IMR-90 (cell line): Measurements from ENCODE around the gene ZSCAN32. TPM values are rescaled to one million over a fixed set of nuclear protein-coding genes. Genes with fewer than 3 reads are reported as not detected.

Source experiments
- ATAC-seq: fragments of 200-7000 bp; cut with Tn5 transposase; 2 replicates; pipeline ENCODE4 v1.9.1; 2020; ENCODE audit warnings: low read depth, mild to moderate bottlenecking, moderate library complexity
- BruUV-seq: library from RNA; stranded (reverse); fragments of 400-500 nt; replicated peaks from 2 replicates; lab custom pipeline; 2021; lab: Mats Ljungman, UMichigan
- CTCF ChIA-PET: fragments of 300-600 bp; formaldehyde crosslinking; extraction: SDS; loops from one replicate; lab custom pipeline; 2021; ENCODE audit warnings: antibody characterized with exemption; lab: Yijun Ruan, JAX
- POLR2A ChIA-PET: fragments of 300-600 bp; sonication (Branson Sonifier 250); formaldehyde crosslinking; loops from one replicate; lab custom pipeline; 2022; ENCODE audit warnings: antibody characterized with exemption; ENCODE audit not compliant: unreplicated experiment; lab: Charles Lee
- DNase-seq: peaks from one replicate; pipeline ENCODE4 v3.0.0; 2013
- H2AFZ ChIP-seq: replicated peaks from 2 replicates; pipeline ENCODE3; 2013; ENCODE audit warnings: low read length, mild to moderate bottlenecking; ENCODE audit not compliant: poor library complexity
- H2AK5ac ChIP-seq: 2 replicates; pipeline ENCODE4 v1.6.1; 2013; ENCODE audit warnings: low read depth, low read length, inconsistent platforms
- H2AK9ac ChIP-seq: replicated peaks from 2 replicates; pipeline ENCODE3; 2013; ENCODE audit warnings: mild to moderate bottlenecking, low read depth, low read length, moderate library complexity; ENCODE audit not compliant: poor library complexity
- H2BK120ac ChIP-seq: 2 replicates; pipeline ENCODE4 v1.6.1; 2013; ENCODE audit warnings: low read depth, low read length, inconsistent platforms
- H2BK15ac ChIP-seq: 3 replicates; pipeline ENCODE4 v1.6.1; 2013; ENCODE audit warnings: low read depth, low read length, inconsistent platforms
- H2BK20ac ChIP-seq: 2 replicates; pipeline ENCODE4 v1.6.1; 2013; ENCODE audit warnings: low read depth, mild to moderate bottlenecking, inconsistent platforms, low read length, moderate library complexity
- H2BK5ac ChIP-seq: 2 replicates; pipeline ENCODE4 v1.6.1; 2013; ENCODE audit warnings: mild to moderate bottlenecking, low read depth, low read length, inconsistent platforms; ENCODE audit not compliant: poor library complexity, severe bottlenecking
- H3K14ac ChIP-seq: replicated peaks from 2 replicates; pipeline ENCODE4 v1.6.1; 2013; ENCODE audit warnings: low read depth, low read length, inconsistent platforms
- H3K18ac ChIP-seq: 2 replicates; pipeline ENCODE4 v1.6.1; 2013; ENCODE audit warnings: low read depth, low read length, control low read depth
- H3K23ac ChIP-seq: 2 replicates; pipeline ENCODE4 v1.6.1; 2013; ENCODE audit warnings: low read depth, low read length, inconsistent platforms
- H3K27ac ChIP-seq: 2 replicates; pipeline ENCODE4 v1.5.1; 2013; ENCODE audit warnings: mild to moderate bottlenecking, control low read depth, low read length; ENCODE audit not compliant: insufficient read depth
- H3K27me3 ChIP-seq: 2 replicates; pipeline ENCODE4 v1.6.1; 2013; ENCODE audit warnings: low read length; ENCODE audit not compliant: control insufficient read depth, insufficient read depth
- H3K36me3 ChIP-seq: 2 replicates; pipeline ENCODE4 v1.6.1; 2013; ENCODE audit warnings: low read length, mixed read lengths; ENCODE audit not compliant: control insufficient read depth, insufficient read depth
- H3K4ac ChIP-seq: 2 replicates; pipeline ENCODE4 v1.6.1; 2013; ENCODE audit warnings: low read depth, low read length, inconsistent platforms
- H3K4me1 ChIP-seq: 2 replicates; pipeline ENCODE4 v1.6.1; 2013; ENCODE audit warnings: low read length, mixed read lengths; ENCODE audit not compliant: control insufficient read depth, insufficient read depth
- H3K4me2 ChIP-seq: 2 replicates; pipeline ENCODE4 v1.6.1; 2013; ENCODE audit warnings: low read depth, mild to moderate bottlenecking, control low read depth, low read length, moderate library complexity
- H3K4me3 ChIP-seq: 2 replicates; pipeline ENCODE4 v1.5.1; 2013; ENCODE audit warnings: low read depth, mild to moderate bottlenecking, control low read depth, low read length, moderate library complexity; ENCODE audit not compliant: insufficient read depth
- H3K56ac ChIP-seq: 2 replicates; pipeline ENCODE4 v1.6.1; 2013; ENCODE audit warnings: low read length, inconsistent platforms; ENCODE audit not compliant: insufficient read depth; ENCODE audit errors: extremely low read depth
- H3K79me1 ChIP-seq, 2 experiments: 2 replicates each; pipeline ENCODE4 v1.6.1; 2013; ENCODE audit warnings: low read length in 2 of 2, inconsistent platforms in 1 of 2, low read depth in 1 of 2
- H3K9ac ChIP-seq: 2 replicates; pipeline ENCODE4 v1.6.1; 2013; ENCODE audit warnings: low read depth, low read length, control low read depth
- H3K9me1 ChIP-seq: 2 replicates; pipeline ENCODE4 v1.6.1; 2013; ENCODE audit warnings: low read length, inconsistent platforms; ENCODE audit not compliant: insufficient read depth
- H3K9me3 ChIP-seq: 2 replicates; pipeline ENCODE4 v1.6.1; 2013; ENCODE audit warnings: low read length; ENCODE audit not compliant: control insufficient read depth, insufficient read depth
- H4K20me1 ChIP-seq: 2 replicates; pipeline ENCODE4 v1.6.1; 2013; ENCODE audit warnings: low read length, inconsistent platforms; ENCODE audit not compliant: insufficient read depth
- H4K5ac ChIP-seq: 2 replicates; pipeline ENCODE4 v1.6.1; 2013; ENCODE audit warnings: mild to moderate bottlenecking, low read depth, low read length, control low read depth
- H4K8ac ChIP-seq, 2 experiments: 2 replicates each; pipeline ENCODE4 v1.6.1; 2013; ENCODE audit warnings: low read depth in 2 of 2, low read length in 2 of 2, control low read depth in 1 of 2, inconsistent platforms in 1 of 2
- H4K91ac ChIP-seq: 2 replicates; pipeline ENCODE4 v1.6.1; 2013; ENCODE audit warnings: low read depth, low read length, inconsistent platforms; ENCODE audit not compliant: insufficient read depth
- BHLHE40 ChIP-seq: fragments of 150-350 bp; IDR thresholded peaks from 2 replicates; pipeline ENCODE4 v1.6.1; 2016; ENCODE audit warnings: mild to moderate bottlenecking, low read depth, low read length
- CEBPB ChIP-seq: IDR thresholded peaks from 2 replicates; pipeline ENCODE4 v1.6.1; 2012; ENCODE audit warnings: low read depth, low read length, improper control_type of control experiment
- CHD1 ChIP-seq: IDR thresholded peaks from 2 replicates; pipeline ENCODE4 v1.6.1; 2012; ENCODE audit warnings: low read depth, low read length, improper control_type of control experiment
- CTCF ChIP-seq: conservative IDR thresholded peaks from 2 replicates; pipeline ENCODE4 v1.5.1; 2012; ENCODE audit warnings: mild to moderate bottlenecking, low read depth, low read length, improper control_type of control experiment
- ELK1 ChIP-seq: fragments of 150-350 bp; IDR thresholded peaks from 2 replicates; pipeline ENCODE4 v1.6.1; 2016; ENCODE audit warnings: low read depth, mild to moderate bottlenecking, low read length, moderate library complexity, borderline replicate concordance
- FOS ChIP-seq: fragments of 150-350 bp; IDR thresholded peaks from 2 replicates; pipeline ENCODE4 v1.6.1; 2016; ENCODE audit warnings: low read depth, low read length
- MAFK ChIP-seq: IDR thresholded peaks from 2 replicates; pipeline ENCODE4 v1.6.1; 2012; ENCODE audit warnings: low read depth, low read length, improper control_type of control experiment
- MAZ ChIP-seq: IDR thresholded peaks from 2 replicates; pipeline ENCODE4 v1.6.1; 2012; ENCODE audit warnings: low read depth, mild to moderate bottlenecking, low read length, improper control_type of control experiment, moderate library complexity, borderline replicate concordance
- MXI1 ChIP-seq: IDR thresholded peaks from 2 replicates; pipeline ENCODE4 v1.6.1; 2012; ENCODE audit warnings: low read depth, mild to moderate bottlenecking, low read length, moderate library complexity, borderline replicate concordance
- NFE2L2 ChIP-seq: fragments of 150-350 bp; IDR thresholded peaks from 2 replicates; pipeline ENCODE4 v1.6.1; 2016; ENCODE audit warnings: low read depth, mild to moderate bottlenecking, low read length
- POLR2A ChIP-seq: IDR thresholded peaks from 2 replicates; pipeline ENCODE4 v1.6.1; 2012; ENCODE audit warnings: mild to moderate bottlenecking, low read depth, low read length
- RAD21 ChIP-seq: IDR thresholded peaks from 2 replicates; pipeline ENCODE4 v1.6.1; 2012; ENCODE audit warnings: low read length, improper control_type of control experiment
- RCOR1 ChIP-seq: IDR thresholded peaks from 2 replicates; pipeline ENCODE4 v1.6.1; 2012; ENCODE audit warnings: mild to moderate bottlenecking, low read length, improper control_type of control experiment; ENCODE audit not compliant: insufficient replicate concordance
- RFX5 ChIP-seq: IDR thresholded peaks from 2 replicates; pipeline ENCODE4 v1.8.0; 2012; ENCODE audit warnings: low read depth, mild to moderate bottlenecking, low read length, moderate library complexity
- SMC3 ChIP-seq: fragments of 150-350 bp; IDR thresholded peaks from 2 replicates; pipeline ENCODE4 v1.6.1; 2016; ENCODE audit warnings: low read depth, mild to moderate bottlenecking, antibody characterized with exemption, low read length, moderate library complexity
- USF2 ChIP-seq: fragments of 150-350 bp; IDR thresholded peaks from 2 replicates; pipeline ENCODE4 v1.6.1; 2017; ENCODE audit warnings: mild to moderate bottlenecking, antibody characterized with exemption, low read length, low read depth
- WGBS, 2 experiments: methylation state at CpG; one replicate each; pipeline versions ENCODE4 v1.1.5 to v1.1.7; 2013; ENCODE audit warnings: missing lambda C conversion rate in 2 of 2; ENCODE audit not compliant: insufficient read length in 1 of 2; ENCODE audit errors: extremely low coverage in 2 of 2; 5-methylcytosine and 5-hydroxymethylcytosine counted together
- dilution Hi-C: fragments of 300-500 bp; cut with HindIII; formaldehyde crosslinking; loops from one replicate; pipeline ENCODE4 v1.14.3; 2018; ENCODE audit warnings: low sequenced_read_pairs; ENCODE audit not compliant: unreplicated experiment
- in situ Hi-C: fragments of 300-500 bp; cut with MboI; formaldehyde crosslinking; loops from 3 replicates; pipeline ENCODE4 v1.14.3; 2019; ENCODE audit warnings: low sequenced_read_pairs, inconsistent platforms, mixed read lengths
- intact Hi-C: fragments of 100-400 bp; cut with micrococcal nuclease; formaldehyde crosslinking; loops from 2 replicates; pipeline ENCODE4 v1.10.0; 2022
- polyA plus RNA-seq, 3 experiments: library from polyadenylated mRNA; depleted of rRNA; stranded (reverse); fragments of >200 nt; gene quantifications; 2 replicates each; pipeline ENCODE4 v1.2.3, GENCODE V29; 2012; ENCODE audit warnings: low replicate concordance in 1 of 3
- total RNA-seq: library from RNA; depleted of rRNA; stranded (reverse); fragments of >200 nt; gene quantifications from 2 replicates; pipeline ENCODE4 v1.2.3, GENCODE V29; 2012

The ZSCAN32 gene
- total and polyA plus RNA-seq, 2 of the 4 experiments (the other 2 are of a cell fraction), result 13.0 to 16.5 TPM

- dilution Hi-C loops (no loop called here), intact Hi-C loops (no loop called here), in situ Hi-C loops (no loop called here)
- H2BK120ac ChIP-seq, result no peak overlapping the region
- no peak overlapping the region for H3K4me3 ChIP-seq
- no peak overlapping the region for H2BK20ac ChIP-seq
- peaks cover 1% of the 10 kb centered on the region; the same call in 1 of the 2 replicates for H3K9me3 ChIP-seq
- no peak overlapping the region for H3K4me2 ChIP-seq
- H3K4ac ChIP-seq, result no peak overlapping the region
- peak overlapping the region; percentile 43 for H2AFZ ChIP-seq
- no peaks in the 10 kb centered on the region for H3K36me3 ChIP-seq
- H3K14ac ChIP-seq, result no peak overlapping the region
- no peaks in the 10 kb centered on the region for H3K4me1 ChIP-seq
- no peaks in the 10 kb centered on the region for H3K9me1 ChIP-seq
- H4K20me1 ChIP-seq, result no peaks in the 10 kb centered on the region
- H3K56ac ChIP-seq, result no peak overlapping the region
- TF ChIP-seq RAD21 (no peak), CEBPB (no peak), POLR2A (no peak), CHD1 (no peak), CTCF (no peak), RCOR1 (no peak), SMC3 (no peak), MXI1 (no peak), MAFK (no peak), RFX5 (no peak), BHLHE40 (no peak), USF2 (no peak), NFE2L2 (no peak), ELK1 (no peak), FOS (no peak), MAZ (no peak)
- no peaks in the 10 kb centered on the region; the same call in 1 of the 2 replicates for H3K27me3 ChIP-seq
- H3K18ac ChIP-seq, result no peak overlapping the region
- POLR2A ChIA-PET, result no interaction called here
- no peak overlapping the region for H3K23ac ChIP-seq
- H2BK15ac ChIP-seq, result no peak overlapping the region
- no peak overlapping the region for H3K27ac ChIP-seq
- no peak overlapping the region for H2BK5ac ChIP-seq
- no peak overlapping the region for H2AK5ac ChIP-seq
- H3K79me1 ChIP-seq, result no peaks in the 10 kb centered on the region
- no peak for ATAC-seq
- no peak overlapping the region for H4K91ac ChIP-seq
- BruUV-seq, result no TSS peak
- no peak overlapping the region for H4K5ac ChIP-seq
- H3K9ac ChIP-seq, result no peak overlapping the region
- 57% methylated on average over 4 of the region's 13 CpGs; no CpG with 5 or more reads in 1 of the 2 experiments for WGBS, 2 experiments
- H2AK9ac ChIP-seq, result no peak overlapping the region
- H4K8ac ChIP-seq, result no peak overlapping the region
- no peak for DNase-seq
- CTCF ChIA-PET, result no interaction called here
Measured at GRCh38 chr16:3349175-3349574, 51.6 kb downstream of the ZSCAN32 start.
